Astrocyte of the spinal cord (primary cell): Measurements from ENCODE around the gene ENPP1.

ENCODE experiments used
- DNase-seq: peaks from one replicate; pipeline ENCODE4 v3.0.0; 2011; ENCODE audit warnings: low read depth, low spot score
- H3K4me3 ChIP-seq: 2 replicates; pipeline ENCODE4 v1.5.1; 2011; ENCODE audit warnings: low read depth, mild to moderate bottlenecking, low read length, moderate library complexity
- CTCF ChIP-seq: IDR thresholded peaks from 2 replicates; pipeline ENCODE4 v1.5.1; 2012; ENCODE audit warnings: low read depth, mild to moderate bottlenecking, low read length, inconsistent platforms
- in situ Hi-C: cut with HindIII; loops from 2 replicates; pipeline ENCODE4 v1.10.0; 2017; ENCODE audit warnings: low sequenced_read_pairs

Gene ENPP1

DNA sequence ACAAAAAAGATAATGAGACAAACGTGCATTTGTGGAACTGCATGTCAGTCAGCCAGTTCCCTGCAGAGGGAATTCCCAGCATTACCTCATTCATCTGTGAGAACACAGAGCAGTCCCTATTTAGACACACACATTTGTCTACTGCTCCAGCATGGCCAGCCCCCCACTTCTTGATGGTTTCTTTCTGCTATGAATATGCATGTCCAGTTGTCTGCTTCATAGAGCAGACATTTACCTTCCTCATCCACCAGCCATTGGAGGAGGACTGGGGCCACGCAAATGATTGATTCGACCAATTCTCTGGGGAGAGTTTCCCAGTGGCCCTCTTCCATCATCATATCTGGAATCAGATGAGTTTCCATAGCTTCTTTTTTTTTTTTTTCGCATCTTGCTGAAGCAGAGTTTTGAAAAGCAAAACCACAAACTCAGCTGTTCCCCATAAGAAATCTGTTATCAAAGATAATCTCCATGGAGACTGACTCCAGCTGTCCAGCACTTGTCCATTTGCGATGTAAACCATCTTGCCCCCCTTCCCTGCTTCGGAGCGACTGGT lies 11.8 kb downstream of the ENPP1 start:
- DNase-seq = peak; percentile 66
- TF ChIP-seq CTCF = no peak
- in situ Hi-C loops = no loop called here
- H3K4me3 ChIP-seq = no peak overlapping the region

GRCh38 chr6:131821010-131821807 lies 13.4 kb downstream of the ENPP1 start:
- no peak overlapping the region for H3K4me3 ChIP-seq
- no peak for TF ChIP-seq CTCF
- DNase-seq = no peak
- in situ Hi-C loops = no loop called here

DNA sequence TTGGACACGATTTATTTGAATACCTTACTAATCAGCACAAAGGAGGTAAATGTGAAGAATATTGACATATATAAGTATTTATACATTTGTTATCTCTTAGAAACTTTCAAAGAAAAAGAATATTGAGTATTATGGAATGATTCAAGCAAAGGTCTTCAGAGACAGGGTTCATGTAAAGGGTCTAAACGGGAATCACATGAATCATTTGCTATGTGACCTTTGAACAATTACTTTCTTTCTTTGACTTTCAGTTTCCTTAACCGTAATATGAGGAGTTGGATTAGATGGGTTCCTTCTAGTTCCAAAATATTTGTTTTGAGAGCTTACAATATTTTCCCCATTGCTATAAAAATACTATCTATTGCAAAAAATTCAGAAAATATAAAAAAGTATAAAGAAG lies 14.3 kb downstream of the ENPP1 start:
- in situ Hi-C loops = no loop called here
- no peak for DNase-seq
- no peak for TF ChIP-seq CTCF
- no peak overlapping the region for H3K4me3 ChIP-seq

DNA sequence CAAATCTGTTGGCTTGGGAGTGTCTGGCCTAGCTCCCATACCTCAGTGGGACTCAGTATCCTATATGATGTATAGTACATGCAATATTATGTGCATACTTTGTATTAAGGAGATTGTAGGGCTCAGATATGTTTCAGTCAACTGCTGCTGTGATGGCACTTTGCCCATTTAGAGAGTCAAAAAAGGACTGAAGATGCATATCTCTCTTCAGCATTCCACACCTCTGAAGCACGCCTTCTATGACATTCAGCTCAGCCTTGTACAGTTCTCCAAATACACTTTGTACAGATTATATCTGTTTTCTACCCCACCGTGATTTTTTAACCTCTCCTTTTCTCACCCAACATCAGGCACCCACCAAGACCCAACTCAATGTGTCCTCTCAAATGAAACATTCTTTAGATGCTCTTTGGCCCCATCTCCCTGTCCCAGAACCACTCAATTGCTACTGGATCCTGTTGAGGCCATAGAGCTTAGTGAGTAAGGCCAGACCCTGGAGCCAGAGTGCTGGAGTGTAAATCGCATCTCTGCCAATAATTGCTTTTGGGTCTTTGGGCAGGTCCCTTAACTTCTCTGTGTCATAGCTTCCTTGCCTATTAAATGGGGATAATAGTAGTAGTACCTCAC lies 15.6 kb downstream of the ENPP1 start:
- no peak for DNase-seq
- TF ChIP-seq CTCF = no peak
- no peak overlapping the region for H3K4me3 ChIP-seq
- in situ Hi-C loops = no loop called here

- no peak for DNase-seq
- no peak overlapping the region for H3K4me3 ChIP-seq
- in situ Hi-C loops = no loop called here
- TF ChIP-seq CTCF = no peak
Measured at GRCh38 chr6:131825946-131826345, 18.1 kb downstream of the ENPP1 start.

- DNase-seq = no peak
- TF ChIP-seq CTCF = no peak
- in situ Hi-C loops = no loop called here
- H3K4me3 ChIP-seq = no peak overlapping the region
Measured at GRCh38 chr6:131828080-131828479, 20.3 kb downstream of the ENPP1 start.
